HG02970 (cell line): Measurements from ENCODE around the gene HAL.

Source experiments
- ATAC-seq: cut with Tn5 transposase; IDR thresholded peaks from one replicate; pipeline ENCODE4 v1.9.1; 2021; ENCODE audit warnings: mild to moderate bottlenecking, moderate library complexity, moderate number of reproducible peaks; ENCODE audit not compliant: unreplicated experiment, low FRiP score

Gene HAL

DNA sequence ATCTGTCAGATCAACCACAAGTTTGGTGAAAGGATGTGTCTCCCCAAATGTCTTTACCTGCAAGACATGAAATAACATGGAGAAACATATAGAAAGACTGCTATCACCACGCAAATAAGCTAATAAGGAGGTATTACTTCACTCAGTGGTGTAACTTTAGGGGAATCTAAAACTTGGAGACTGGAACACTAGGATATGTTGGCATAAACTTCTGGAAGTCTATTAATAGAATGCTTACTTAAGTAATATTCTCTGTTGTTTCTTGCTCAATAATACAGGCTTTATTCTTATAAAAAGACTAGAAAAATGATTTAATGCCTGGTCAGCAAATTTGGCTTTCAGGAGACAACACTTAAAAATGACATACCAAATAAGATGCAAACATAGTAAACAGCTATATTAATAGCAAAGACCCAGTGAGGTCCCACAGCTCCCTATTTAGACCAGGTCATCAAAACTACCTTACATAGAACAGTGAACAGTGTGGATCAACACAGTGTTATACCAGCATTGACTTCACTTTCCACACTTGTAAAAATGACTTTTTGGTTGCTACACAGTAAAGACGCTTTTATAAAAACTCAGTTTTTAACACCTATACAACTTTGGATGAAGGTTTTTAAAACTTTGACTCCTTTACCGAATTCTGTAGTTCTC lies 18.9 kb upstream of the HAL start:
- ATAC-seq, result no peak

DNA sequence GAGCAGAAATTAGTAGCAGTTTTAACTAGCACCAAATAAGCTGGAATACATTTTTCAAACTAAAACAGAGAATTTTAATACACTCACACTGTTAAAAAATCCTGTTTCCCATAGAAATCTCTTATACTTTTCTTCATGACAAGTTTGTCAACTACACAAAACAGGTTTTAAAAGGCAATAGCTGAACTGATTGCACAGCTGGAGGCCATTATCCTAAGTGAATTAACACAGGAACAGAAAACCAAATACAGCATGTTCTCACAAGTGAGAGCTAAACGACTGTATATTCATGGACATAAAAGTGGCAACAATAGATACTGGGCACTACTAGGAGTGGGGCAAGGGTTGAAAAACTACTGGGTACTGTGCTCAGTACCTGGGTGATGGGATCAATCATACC lies 11.6 kb upstream of the HAL start:
- ATAC-seq, result no peak

- no peak for ATAC-seq
Observed at GRCh38 chr12:96006727-96007126, 10.6 kb upstream of the HAL start.

- no peak for ATAC-seq
Observed at GRCh38 chr12:96000858-96001257, 4.7 kb upstream of the HAL start.

DNA sequence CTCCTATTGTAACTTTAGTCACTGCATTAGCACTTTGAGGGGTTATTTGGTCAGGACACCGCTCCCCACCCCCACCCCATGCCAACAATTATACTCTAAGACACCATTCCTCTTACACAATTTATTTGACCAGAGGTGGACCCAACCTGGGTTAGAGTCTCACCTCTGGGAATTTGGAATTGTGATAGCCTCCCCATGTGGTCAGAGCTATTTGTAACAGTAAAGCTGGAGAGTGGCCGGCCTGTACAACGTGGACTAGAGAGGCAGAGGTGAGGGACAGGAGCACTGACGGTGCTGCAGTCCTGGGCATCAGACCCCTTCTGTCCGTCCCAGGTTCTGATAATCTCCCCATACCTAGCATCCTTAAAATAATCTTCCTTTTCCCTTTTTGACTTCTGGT lies 3.3 kb upstream of the HAL start:
- no peak for ATAC-seq

- ATAC-seq, result peak; percentile 93
Observed at GRCh38 chr12:95998611-95999286, 2.6 kb upstream of the HAL start.

GRCh38 chr12:95997911-95998510 lies 1.9 kb upstream of the HAL start:
- no peak for ATAC-seq

DNA sequence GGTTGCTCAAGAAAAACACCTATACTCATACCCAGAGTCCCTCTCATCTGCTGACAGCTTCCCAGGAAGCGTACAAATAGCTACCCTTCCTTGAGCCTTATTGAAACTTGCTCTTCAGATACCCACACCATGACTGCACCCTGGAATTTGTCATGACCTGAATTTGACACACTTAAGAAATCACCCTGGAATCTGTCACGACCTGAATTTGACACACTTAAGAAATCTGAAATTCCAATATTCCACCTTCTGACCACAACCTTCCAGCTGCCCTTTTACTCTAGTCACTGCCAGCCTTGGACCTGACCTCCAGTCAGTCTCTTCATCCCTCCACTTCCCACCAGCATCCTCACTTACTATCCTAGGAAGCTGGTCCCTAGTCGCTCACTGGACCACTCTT lies 1.1 kb upstream of the HAL start:
- ATAC-seq, result no peak

DNA sequence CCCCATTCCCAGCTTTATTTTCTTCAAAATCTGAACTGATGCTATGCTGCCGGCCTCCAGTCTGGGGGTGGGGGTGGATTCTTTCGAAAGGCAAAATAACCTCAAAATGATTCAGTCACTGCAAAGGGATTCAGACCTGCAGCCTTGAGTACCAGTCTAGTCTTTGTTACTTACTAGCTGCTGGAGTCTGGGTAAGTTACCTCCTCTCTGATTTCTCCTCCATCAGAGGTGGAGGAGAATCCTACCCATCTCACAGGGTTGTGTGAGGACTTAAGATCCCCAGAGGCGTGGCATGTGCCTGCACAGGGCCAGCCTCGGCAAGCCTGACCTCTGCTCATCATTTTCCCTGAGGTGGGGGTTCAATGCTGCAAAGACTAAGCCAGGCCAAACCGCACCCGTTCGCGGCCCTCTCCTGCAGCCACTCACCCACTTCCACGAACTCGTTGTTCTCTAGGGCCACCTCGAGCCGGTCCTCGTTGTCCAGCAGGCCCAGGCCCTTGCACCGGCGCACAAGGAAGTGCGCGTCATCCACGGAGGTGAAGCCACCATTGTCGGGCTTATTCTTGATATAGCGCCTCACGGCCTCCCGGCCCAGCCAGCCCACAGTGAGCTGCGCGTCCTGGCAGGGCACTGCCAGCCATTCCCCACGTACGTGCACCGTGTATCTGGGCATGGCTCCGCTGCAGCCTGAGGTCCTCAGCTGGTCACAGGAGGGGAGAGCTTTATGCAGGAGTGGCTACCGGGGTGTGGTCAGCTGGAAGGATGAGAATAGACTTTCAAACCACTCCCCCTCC lies 709 bp downstream of the HAL start:
- no peak for ATAC-seq

- no peak for ATAC-seq
Observed at GRCh38 chr12:95994476-95994875, 1.7 kb downstream of the HAL start.

DNA sequence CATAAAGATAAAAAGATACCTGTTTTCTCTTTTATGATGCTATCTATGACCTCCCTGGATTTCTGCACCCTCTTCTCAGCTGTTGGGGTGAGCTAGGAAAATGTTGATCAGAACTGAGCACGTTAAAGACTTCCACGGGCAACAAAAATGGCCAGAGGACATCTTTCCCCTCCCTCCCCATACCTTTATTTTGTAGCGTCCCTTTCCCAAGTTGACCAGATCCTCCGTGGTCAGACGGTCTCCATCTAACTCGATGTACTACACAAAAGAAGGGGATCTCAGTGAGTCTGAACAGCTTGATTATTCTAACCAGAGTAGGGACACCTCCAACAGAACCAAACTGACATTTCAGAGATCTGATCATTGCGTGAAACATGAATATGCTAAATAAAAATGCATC lies 2.2 kb downstream of the HAL start:
- ATAC-seq, result no peak

DNA sequence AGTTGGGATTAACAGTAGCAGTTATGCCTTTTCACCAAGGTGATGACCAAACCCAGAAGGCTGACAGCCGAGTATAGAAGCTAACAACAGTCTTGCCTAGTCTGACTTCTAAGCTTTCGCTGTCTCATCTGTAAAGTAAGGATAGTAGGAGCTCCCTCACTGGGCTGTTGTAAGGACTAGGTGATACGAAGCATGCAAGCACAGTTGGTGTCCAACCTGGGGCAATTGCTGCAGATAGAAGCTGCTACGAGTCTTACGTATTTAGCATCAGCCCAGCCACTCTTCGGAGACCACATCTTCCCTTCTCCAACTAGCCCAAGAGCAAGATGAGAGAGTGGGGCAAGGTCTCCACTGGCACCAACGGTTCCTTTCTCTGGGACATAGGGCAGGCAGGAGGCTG lies 6.0 kb downstream of the HAL start:
- no peak for ATAC-seq

DNA sequence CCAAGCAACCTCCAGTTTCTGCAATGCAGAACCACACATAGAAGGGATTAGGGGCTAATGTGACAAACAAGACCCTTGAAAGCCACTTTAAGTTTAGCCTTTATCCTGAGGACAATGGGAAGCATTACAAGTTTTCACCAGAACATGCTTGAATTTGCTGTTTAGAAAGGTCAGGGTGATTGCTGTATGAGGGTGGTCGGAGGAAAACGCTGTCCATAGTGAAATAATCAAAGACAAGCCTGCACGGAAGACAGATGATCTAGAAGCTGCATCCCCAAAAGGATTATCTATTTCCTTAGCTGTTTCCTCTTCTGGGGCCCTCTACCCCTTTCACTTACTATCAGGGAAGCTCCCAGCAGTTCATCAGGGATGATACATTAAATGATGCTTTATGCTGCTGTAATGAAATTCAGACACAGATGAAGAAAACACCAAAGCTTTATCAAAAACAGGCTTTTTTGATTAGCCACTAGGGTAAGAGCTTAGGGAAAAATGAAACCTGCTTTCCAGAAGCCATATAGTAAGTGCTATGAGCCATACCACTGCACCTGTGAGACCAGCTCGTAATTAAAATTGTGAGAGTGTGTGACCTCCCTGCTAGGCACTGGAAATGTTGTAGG lies 6.5 kb downstream of the HAL start:
- ATAC-seq, result no peak

DNA sequence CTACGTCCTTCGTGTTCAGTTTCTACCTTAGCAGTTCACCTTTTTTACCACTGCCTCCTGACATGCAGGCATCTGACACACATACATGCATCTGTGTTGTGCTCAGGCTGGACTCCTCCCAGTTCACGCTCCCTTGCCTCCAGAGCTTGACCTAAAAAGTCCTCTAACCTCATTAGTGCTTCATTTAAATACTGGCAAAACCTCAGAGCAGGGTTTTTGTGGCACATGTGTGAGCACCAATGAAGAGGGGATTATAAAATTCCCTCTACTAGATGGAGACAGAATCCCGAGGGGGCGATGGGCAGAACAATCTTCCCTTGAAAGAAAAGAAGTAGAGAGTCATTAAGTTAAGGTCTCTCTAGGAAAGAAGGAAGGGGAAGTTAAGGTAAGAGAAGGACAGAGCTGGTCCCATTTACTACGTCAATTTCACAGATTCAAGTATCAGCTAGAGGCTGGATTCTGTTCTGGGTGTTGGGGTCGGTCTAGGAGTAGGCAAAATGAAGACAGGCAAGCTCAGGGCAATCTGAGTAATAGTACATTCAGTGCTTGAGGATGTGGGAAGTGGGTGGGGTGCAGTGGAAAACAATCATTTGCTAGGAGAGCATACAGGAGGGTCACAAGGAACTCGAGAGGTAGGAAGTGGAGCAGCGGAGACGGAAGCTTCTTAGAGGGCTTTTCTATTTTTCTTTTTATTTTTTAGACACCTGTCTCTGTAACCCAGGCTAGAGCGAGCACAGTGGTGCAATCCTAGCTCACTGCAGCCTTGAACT lies 7.5 kb downstream of the HAL start:
- no peak for ATAC-seq

DNA sequence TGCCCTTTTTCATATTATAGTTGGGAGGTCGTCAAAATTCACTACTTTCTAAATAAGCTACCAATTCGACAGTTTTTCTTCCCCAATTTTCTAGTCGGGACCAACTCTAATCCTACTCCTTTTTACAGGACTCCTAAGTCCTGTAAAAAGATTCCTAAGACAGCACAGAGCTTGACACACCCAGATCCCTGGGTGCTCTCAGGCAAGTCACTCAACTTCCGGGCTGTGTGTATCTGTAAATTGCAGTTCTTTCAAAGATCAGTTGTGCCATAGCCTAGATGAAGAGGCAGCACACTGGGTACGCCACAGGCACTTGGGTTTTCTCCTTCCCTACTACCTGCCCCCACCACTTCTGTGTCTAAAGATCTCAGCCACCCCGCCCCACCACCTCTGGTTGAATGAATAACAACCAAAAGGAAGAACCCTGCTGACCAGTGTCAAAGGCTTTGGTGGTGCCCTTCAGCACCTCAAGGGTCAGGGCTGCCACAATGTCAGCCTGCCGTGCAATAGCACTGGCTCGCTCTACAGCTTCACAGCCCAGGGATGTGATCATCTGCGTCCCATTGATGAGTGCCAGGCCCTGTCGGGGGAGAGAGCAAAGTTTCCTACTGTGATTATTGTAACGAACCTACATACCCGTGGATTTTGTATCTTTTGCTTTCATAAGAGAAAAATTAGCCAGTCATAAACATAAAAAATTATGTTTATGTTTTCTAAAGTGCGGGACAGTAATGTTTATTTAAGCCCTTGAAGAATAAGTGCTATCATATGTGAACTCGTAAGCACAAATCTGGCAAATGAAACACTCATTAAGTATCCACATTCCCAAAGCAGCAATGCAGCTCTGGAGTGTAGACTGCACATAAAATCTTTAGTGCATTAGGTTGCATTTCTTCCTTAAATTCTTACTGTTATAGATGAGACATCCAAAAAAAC lies 9.2 kb downstream of the HAL start:
- ATAC-seq, result no peak

DNA sequence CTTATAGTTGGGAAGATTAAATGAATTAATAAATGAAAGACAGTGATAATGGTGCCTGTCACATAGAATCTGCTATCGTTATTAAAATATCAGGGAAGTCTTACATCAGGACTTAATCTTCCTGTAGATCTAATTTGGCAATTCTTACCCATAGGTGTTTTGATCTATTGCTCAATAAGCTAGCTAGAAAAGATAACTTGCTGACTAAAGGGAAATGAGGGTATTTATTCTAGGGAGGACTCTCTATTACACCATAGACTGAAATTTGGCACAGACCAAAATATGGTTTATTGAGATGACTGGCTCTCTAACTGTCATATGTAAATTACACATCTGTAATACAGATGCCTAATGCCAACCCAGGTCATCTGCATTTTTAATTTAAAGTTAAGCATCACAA lies 11.5 kb downstream of the HAL start:
- no peak for ATAC-seq

- ATAC-seq, result no peak
Observed at GRCh38 chr12:95982602-95983001, 13.5 kb downstream of the HAL start.

- no peak for ATAC-seq
Observed at GRCh38 chr12:95980437-95980836, 15.7 kb downstream of the HAL start.

DNA sequence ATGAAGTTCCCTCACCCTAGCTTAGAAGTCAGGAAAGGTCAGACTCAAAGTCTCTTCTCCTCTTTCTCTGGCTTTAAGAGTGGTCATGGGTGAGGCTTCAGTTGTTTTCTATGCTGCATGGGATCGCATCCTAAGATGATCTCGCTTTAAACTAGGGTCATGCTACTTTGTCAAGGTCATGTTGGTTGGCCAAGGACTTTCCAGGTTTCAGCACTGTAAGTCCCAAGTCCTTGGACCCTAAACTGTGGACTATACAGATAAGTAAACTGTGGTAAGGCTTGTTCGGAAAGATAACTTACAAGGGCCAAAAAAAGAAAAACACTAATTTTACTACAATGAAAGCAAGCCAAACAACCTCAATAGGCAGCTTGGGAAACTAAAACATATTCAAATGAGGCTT lies 17.4 kb downstream of the HAL start:
- ATAC-seq, result no peak
